Breast epithelium (tissue), 4 donors: ENCODE measurements around the gene ARPC4. TPM values are rescaled to one million over a fixed set of nuclear protein-coding genes. Genes with fewer than 3 reads are reported as not detected.

ENCODE experiments used
- DNase-seq, 2 donors: peaks; one replicate each; pipeline ENCODE4 v3.0.0-alpha.2; 2019; ENCODE audit warnings: low spot score in 2 of 2
- H3K27ac ChIP-seq, 2 donors: fragments of 200-600 bp; sonication (generic) in 1 of 2; one replicate each; pipeline ENCODE4 v1.5.1; 2016 to 2019; ENCODE audit warnings: mild to moderate bottlenecking in 1 of 2
- H3K27me3 ChIP-seq, 2 donors: fragments of 200-600 bp; sonication (generic) in 1 of 2; one replicate each; pipeline versions ENCODE4 v1.5.1 to v1.6.0; 2017 to 2019; ENCODE audit warnings: control low read depth in 1 of 2, mild to moderate bottlenecking in 1 of 2
- H3K36me3 ChIP-seq: fragments of 200-600 bp; one replicate; pipeline ENCODE4 v1.5.1; 2019
- H3K4me1 ChIP-seq, 2 donors: fragments of 200-600 bp; sonication (generic); one replicate each; pipeline ENCODE4 v1.5.1; 2016 to 2019; ENCODE audit warnings: control low read depth in 1 of 2
- H3K4me3 ChIP-seq, 3 donors: fragments of 200-600 bp; sonication (generic); 1 replicate in 2 of 3; 2 replicates in 1 of 3; pipeline ENCODE4 v1.5.1; 2016 to 2019; ENCODE audit warnings: mild to moderate bottlenecking in 3 of 3, moderate library complexity in 2 of 3
- H3K9me3 ChIP-seq, 2 donors: fragments of 200-600 bp; sonication (generic) in 1 of 2; one replicate each; pipeline ENCODE4 v1.5.1; 2016 to 2019; ENCODE audit warnings: control low read depth in 1 of 2
- POLR2A ChIP-seq: fragments of 450-650 bp; IDR thresholded peaks from one replicate; pipeline ENCODE4 v1.6.1; 2016; ENCODE audit warnings: antibody characterized with exemption, mild to moderate bottlenecking, moderate library complexity
- POLR2AphosphoS5 ChIP-seq, 3 donors: sonication (generic); formaldehyde crosslinking; IDR thresholded peaks; one replicate each; pipeline ENCODE4 v1.6.1; 2017; ENCODE audit warnings: antibody characterized with exemption in 3 of 3
- intact Hi-C: fragments of 100-400 bp; cut with DNase I; formaldehyde crosslinking; loops from one replicate; pipeline ENCODE4 v1.15.1; 2023; ENCODE audit warnings: low total_unique reads
- total RNA-seq, 3 donors: library from RNA; depleted of rRNA; stranded (reverse); fragments of >200 nt; gene quantifications; one replicate each; pipeline ENCODE4 v1.1.0, GENCODE V29; 2016
- TF ChIP-seq, protein P1 (sequence below), 3 donors: fragments of 450-650 bp; IDR thresholded peaks; one replicate each; pipeline ENCODE4 v1.5.1; 2016 to 2017; ENCODE audit warnings: antibody characterized with exemption in 3 of 3, mild to moderate bottlenecking in 3 of 3, moderate library complexity in 3 of 3

ARPC4 gene
- total RNA-seq, 3 donors from 2014 or later = 116 to 163 (median 117) TPM

DNA sequence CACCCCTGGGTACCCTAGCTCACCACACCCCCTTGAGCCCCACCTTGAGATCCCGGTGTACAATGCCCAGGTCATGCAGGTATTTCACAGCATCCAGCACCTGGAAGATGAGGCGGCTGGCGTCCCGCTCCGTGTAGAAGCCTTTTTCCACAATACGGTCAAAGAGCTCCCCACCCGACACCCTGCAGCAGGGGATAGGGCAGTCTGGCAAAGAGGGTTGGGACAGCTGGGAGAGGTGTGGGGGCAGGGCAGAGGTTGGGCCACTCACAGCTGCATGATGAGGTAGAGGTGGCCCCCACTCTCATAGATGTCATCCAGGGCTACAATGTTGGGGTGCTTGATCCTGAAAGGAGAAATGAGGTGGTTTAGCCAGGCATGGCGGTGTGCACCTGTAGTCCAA lies 30.0 kb upstream of the ARPC4 start:
- no peak overlapping the region for H3K4me3 ChIP-seq
- H3K27ac ChIP-seq = no peak overlapping the region
- no peak for TF ChIP-seq POLR2A
- no peaks in the 10 kb centered on the region for H3K9me3 ChIP-seq
- no peaks in the 10 kb centered on the region for H3K36me3 ChIP-seq
- no peaks in the 10 kb centered on the region for H3K27me3 ChIP-seq
- no peak for DNase-seq
- intact Hi-C loops = no loop called here
- H3K4me1 ChIP-seq = no peaks in the 10 kb centered on the region

DNA sequence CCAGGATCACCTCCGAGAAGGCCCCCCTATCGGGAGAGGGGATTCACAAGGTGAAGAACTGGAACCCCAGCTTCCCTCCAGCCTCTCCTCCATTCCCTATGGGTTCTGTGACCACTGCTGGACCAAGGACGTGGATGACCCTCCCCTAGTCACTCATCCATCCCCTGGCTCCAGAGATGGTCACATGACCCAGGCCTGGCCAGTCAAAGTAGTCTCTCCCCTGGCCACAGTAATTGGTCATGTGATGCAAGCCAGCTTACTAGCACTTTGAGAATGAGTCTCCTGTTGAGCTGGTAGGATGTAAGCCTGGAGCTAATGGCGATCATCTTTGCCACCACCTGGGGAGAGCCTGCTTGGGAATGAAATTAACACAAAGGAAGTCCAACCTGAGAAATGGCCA lies 27.0 kb upstream of the ARPC4 start:
- no peak for DNase-seq

DNA sequence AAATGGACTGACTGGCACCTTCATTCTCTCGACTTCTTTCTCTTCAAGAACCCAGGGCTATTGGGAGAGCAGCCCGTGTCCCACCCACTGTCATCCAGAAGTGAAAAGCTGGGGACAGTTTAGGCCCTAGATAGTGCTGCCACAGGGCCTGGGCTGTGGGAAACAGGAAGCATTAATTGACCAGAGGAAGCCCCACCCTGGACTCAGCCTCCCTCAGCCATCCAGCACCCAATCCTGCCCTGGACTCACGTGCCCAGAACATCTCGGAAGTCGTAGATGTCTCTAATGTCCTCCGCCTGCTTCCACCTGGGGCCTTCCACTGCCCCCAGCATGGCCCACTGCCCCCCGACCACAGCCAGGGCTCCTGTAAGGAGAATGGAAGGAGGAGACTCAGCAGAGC lies 25.5 kb upstream of the ARPC4 start:
- DNase-seq = no peak
- Histone ChIP-seq H3K4me1 (peaks cover 0 to 3% of the 10 kb centered on the region in 2 donors), H3K27ac (peak overlapping the region in 1 of 2 donors; percentile 22), H3K4me3 (no peak overlapping the region), H3K27me3 (no peaks in the 10 kb centered on the region), H3K9me3 (no peaks in the 10 kb centered on the region), H3K36me3 (no peaks in the 10 kb centered on the region)
- intact Hi-C loops = no loop called here
- no peak for TF ChIP-seq POLR2A
- TF ChIP-seq, protein P1, sequence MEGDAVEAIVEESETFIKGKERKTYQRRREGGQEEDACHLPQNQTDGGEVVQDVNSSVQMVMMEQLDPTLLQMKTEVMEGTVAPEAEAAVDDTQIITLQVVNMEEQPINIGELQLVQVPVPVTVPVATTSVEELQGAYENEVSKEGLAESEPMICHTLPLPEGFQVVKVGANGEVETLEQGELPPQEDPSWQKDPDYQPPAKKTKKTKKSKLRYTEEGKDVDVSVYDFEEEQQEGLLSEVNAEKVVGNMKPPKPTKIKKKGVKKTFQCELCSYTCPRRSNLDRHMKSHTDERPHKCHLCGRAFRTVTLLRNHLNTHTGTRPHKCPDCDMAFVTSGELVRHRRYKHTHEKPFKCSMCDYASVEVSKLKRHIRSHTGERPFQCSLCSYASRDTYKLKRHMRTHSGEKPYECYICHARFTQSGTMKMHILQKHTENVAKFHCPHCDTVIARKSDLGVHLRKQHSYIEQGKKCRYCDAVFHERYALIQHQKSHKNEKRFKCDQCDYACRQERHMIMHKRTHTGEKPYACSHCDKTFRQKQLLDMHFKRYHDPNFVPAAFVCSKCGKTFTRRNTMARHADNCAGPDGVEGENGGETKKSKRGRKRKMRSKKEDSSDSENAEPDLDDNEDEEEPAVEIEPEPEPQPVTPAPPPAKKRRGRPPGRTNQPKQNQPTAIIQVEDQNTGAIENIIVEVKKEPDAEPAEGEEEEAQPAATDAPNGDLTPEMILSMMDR (IDR thresholded peaks at IDR 0.05) = no peak
- no peak for TF ChIP-seq POLR2AphosphoS5 (IDR thresholded peaks at IDR 0.05)

More for the DNA sequence above, 27.0 kb upstream of the ARPC4 start:
- Histone ChIP-seq H3K36me3 (no peaks in the 10 kb centered on the region), H3K4me1 (peaks cover 0 to 3% of the 10 kb centered on the region in 2 donors), H3K27ac (no peak overlapping the region), H3K27me3 (no peaks in the 10 kb centered on the region), H3K4me3 (no peak overlapping the region), H3K9me3 (no peaks in the 10 kb centered on the region)
- intact Hi-C loops = no loop called here
- TF ChIP-seq POLR2AphosphoS5 (IDR thresholded peaks at IDR 0.05) (no peak), POLR2A (no peak)
- TF ChIP-seq, protein P1 (IDR thresholded peaks at IDR 0.05) = no peak

DNA sequence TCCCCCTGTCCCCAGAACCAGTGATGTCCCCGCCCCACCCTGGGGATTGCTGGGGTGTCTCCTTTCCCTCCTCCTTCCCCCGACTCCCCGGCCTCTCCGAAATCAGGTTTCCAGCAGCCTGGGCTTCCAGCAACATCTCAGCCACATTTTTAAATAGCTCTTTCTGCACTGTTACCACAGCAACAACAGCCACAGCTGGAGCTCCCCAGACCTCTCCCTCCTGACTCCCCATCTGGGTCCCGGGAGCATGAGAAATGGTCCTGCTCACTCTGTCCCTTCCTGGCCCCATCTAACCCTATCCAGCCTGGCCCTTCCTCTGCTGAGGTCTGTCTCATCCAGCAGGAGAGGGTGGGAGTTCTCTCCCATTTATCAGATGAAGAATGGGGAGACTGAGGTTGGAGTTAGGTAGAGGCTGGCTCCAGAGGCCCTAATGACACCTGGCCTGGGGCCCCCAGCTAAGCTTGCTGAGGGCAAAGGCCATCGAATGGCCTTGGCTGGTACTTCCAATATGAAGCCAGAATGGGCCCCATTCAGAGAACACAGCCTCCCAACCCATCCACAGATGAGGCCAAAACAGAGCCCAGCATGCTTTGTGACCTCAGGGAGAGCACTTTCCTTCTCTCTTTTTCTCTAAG lies 24.6 kb upstream of the ARPC4 start:
- peak overlapping the region in 1 of 3 donors; percentile 79 for H3K4me3 ChIP-seq
- H3K4me1 ChIP-seq = peaks cover 0 to 3% of the 10 kb centered on the region in 2 donors

DNA sequence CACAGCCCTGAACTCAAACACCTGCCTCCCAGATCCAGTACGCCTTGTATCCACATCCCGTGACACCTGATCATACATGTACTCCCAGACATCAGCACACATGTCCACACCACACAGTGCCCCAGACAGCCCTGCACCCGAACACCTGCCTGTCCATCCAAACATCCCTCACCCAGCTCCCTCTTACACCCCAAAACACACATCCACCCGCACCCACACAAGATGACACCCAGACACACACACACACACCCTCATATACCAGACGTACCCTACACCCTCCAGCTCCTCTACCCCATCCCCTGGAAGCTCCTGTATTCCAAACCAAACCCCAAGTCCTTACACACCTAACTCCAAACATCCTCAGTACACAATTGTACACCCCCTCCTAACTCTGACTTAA lies 23.9 kb upstream of the ARPC4 start:
- intact Hi-C loops = no loop called here
- H3K9me3 ChIP-seq = no peaks in the 10 kb centered on the region
- DNase-seq = peak in 1 of 2 donors; percentile 38
- H3K27me3 ChIP-seq = no peaks in the 10 kb centered on the region
- peaks cover 0 to 3% of the 10 kb centered on the region in 2 donors for H3K4me1 ChIP-seq
- TF ChIP-seq POLR2A (no peak), POLR2AphosphoS5 (IDR thresholded peaks at IDR 0.05) (no peak)
- TF ChIP-seq, protein P1 (IDR thresholded peaks at IDR 0.05) = no peak
- H3K27ac ChIP-seq = peak overlapping the region; percentile 79 to 93
- no peaks in the 10 kb centered on the region for H3K36me3 ChIP-seq
- H3K4me3 ChIP-seq = peak overlapping the region; percentile 64 to 79 (median 78)

More for the DNA sequence above, 24.6 kb upstream of the ARPC4 start:
- H3K27ac ChIP-seq = peak overlapping the region; percentile 79 to 93
- intact Hi-C loops = no loop called here
- no peaks in the 10 kb centered on the region for H3K9me3 ChIP-seq
- no peaks in the 10 kb centered on the region for H3K27me3 ChIP-seq
- no peaks in the 10 kb centered on the region for H3K36me3 ChIP-seq
- no peak for TF ChIP-seq POLR2A
- TF ChIP-seq, protein P1 (IDR thresholded peaks at IDR 0.05) = no peak
- no peak for TF ChIP-seq POLR2AphosphoS5 (IDR thresholded peaks at IDR 0.05)
- no peak for DNase-seq
